Testis (tissue), 2 donors: ENCODE results near the gene EXOC7.

Experiments
- POLR2A ChIP-seq: fragments of 450-650 bp; IDR thresholded peaks from one replicate; pipeline ENCODE4 v1.6.1; 2017; ENCODE audit warnings: antibody characterized with exemption, mild to moderate bottlenecking, moderate library complexity
- TF ChIP-seq, protein P1 (sequence below), 3 experiments: fragments of 450-650 bp in 2 of 3; fragments of 200-600 bp in 1 of 3; sonication (generic) in 1 of 3; IDR thresholded peaks; one replicate each; pipeline ENCODE4 v1.5.1; 2016 to 2019; ENCODE audit warnings: antibody characterized with exemption in 3 of 3, mild to moderate bottlenecking in 2 of 3, moderate library complexity in 1 of 3

DNA sequence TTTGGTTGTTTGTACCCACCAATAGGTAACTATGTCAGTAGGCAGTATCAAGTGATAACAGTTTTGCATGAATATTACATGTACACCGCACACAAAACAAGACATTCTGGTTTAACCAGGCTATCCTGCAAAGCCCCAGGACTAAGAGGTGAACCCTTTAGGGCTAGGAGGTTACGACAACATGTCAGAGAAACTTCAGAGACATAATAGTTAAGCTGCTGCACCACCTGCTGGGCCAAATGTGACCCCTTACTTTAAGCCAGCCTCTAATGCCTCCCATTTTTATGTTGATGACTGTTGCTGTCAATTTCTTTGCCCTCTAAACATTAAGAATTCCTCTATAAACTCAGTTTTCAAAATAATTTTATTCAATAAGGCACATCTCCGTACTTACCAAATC lies 46.7 kb downstream of the EXOC7 start:
- TF ChIP-seq, protein P1, sequence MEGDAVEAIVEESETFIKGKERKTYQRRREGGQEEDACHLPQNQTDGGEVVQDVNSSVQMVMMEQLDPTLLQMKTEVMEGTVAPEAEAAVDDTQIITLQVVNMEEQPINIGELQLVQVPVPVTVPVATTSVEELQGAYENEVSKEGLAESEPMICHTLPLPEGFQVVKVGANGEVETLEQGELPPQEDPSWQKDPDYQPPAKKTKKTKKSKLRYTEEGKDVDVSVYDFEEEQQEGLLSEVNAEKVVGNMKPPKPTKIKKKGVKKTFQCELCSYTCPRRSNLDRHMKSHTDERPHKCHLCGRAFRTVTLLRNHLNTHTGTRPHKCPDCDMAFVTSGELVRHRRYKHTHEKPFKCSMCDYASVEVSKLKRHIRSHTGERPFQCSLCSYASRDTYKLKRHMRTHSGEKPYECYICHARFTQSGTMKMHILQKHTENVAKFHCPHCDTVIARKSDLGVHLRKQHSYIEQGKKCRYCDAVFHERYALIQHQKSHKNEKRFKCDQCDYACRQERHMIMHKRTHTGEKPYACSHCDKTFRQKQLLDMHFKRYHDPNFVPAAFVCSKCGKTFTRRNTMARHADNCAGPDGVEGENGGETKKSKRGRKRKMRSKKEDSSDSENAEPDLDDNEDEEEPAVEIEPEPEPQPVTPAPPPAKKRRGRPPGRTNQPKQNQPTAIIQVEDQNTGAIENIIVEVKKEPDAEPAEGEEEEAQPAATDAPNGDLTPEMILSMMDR (IDR thresholded peaks at IDR 0.05) = no peak
- no peak for TF ChIP-seq POLR2A
